GM19025 (cell line): ENCODE data around the gene CATSPERB.
"Not testable (repeated sequence)": the region's sequence is repeated elsewhere in the genome, so short reads cannot be mapped to it uniquely, and the experiment has no call there.

Experiments
- ATAC-seq: cut with Tn5 transposase; IDR thresholded peaks from one replicate; pipeline ENCODE4 v1.9.1; 2021; ENCODE audit warnings: mild to moderate bottlenecking, low read depth, moderate library complexity; ENCODE audit not compliant: unreplicated experiment

Gene CATSPERB

DNA sequence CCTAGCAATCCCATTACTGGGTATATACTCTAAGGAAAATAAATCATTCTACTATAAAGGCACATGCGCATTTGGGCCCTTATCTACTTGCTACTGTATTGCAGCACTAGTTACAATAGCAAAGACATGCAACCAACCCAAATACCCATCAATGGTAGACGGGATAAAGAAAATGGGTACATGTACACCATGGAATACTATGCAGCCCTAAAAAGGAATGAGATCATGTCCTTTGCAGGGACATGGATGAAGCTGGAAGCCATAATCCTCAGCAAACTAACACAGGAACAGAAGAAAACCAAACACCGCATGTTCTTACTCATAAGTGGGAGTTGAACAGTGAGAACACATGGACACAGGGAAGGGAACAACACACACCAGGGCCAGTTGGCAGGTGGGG, 54.2 kb downstream of the CATSPERB start:
- not testable (repeated sequence) for ATAC-seq

DNA sequence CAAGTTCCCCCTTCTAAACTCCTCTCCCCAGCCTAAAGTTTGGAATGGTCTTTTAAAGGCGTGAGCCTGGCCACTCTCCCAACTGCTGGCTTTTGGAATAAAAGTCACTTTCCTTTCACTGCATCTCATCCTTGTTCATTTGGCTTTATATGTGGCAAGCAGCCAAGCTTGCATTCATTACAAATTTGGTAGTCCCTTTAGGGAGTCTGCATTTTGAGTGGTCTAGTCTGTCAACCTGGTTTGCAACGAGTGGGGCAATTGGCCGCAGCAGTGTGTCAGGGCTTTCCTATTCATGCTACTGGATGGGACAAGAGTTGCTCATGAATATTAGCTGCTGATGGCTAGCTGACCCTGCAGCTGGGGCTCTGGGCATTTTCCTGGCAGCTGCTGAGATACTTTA, 57.0 kb downstream of the CATSPERB start:
- ATAC-seq = no peak

GRCh38 chr14:91669867-91670266, 62.0 kb downstream of the CATSPERB start:
- no peak for ATAC-seq

DNA sequence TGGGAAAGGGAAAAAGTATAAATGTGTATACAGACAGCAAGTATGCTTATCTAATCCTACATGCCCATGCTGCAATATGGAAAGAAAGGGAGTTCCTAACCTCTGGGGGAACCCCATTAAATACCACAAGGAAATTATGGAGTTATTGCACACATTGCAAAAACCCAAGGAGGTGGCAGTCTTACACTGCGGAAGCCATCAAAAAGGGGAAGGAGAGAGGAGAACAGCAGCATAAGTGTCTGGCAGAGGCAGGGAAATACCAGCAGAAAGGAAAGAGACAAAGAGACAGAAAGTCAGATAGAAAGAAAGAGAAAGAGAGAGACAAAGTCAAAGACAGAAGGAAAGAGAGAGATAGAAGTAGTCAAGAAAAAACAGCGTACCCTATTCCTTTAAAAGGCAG, 64.8 kb downstream of the CATSPERB start:
- ATAC-seq = not testable (repeated sequence)

DNA sequence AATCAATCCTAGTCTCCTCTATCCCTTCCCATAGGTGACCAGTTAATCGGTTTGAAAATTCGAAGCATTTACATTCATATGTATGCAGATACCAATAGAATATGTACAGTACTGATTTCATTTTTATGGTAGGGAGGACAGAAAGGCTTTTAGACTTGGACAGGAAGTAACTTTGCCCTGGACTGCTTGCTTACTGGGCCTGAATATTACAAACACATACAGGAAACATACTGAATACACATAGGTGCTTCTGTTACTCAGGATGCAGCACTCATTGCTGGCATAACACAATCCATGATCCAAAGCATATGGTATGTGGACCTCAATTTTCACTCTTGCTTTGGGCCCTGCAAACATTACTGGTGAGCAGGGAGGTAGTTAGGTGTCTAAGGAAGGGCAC, 71.1 kb downstream of the CATSPERB start:
- no peak for ATAC-seq

GRCh38 chr14:91654836-91655235, 77.0 kb downstream of the CATSPERB start:
- no peak for ATAC-seq

DNA sequence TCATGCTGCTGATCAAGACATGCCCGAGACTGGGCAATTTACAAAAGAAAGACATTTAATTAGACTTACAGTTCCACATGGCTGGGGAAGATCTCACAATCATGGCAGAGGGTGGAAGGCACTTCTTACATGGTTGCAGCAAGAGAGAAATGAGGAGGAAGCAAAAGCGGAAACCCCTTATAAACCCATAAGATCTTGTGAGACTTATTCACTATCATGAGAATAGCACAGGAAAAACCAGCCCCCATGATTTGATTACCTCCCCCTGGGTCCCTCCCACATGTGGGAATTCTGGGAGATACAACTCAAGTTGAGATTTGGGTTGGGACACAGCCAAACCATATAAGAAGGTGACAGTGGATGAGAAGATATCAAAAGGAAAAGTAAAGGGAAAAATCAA, 78.4 kb downstream of the CATSPERB start:
- ATAC-seq = no peak

- ATAC-seq = no peak
Observed at GRCh38 chr14:91649930-91650329, 82.0 kb downstream of the CATSPERB start.

GRCh38 chr14:91647856-91648255, 84.0 kb downstream of the CATSPERB start:
- ATAC-seq = no peak

- ATAC-seq = no peak
Observed at GRCh38 chr14:91636604-91637003, 95.3 kb downstream of the CATSPERB start.

DNA sequence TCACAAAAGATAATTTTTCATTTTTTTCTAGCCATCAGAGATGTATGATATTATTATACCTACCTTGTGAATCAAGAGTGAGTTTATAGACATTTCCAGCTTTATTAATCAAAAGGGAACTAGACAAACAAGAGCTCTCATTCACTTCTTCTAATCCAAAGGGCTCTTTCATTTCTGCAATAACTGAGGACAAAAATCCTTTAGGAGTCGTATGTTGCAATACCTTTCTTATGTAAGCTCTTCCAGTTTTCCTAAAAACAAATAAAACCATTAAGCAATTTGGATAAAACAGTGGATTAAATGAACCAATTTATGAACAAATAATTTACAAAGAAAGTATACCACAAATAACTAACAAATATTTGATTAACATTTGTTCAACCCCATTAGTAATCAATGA, 107.1 kb downstream of the CATSPERB start:
- ATAC-seq = no peak

GRCh38 chr14:91614187-91614586, 117.7 kb downstream of the CATSPERB start:
- no peak for ATAC-seq

GRCh38 chr14:91613459-91614112, 118.3 kb downstream of the CATSPERB start:
- ATAC-seq = no peak

DNA sequence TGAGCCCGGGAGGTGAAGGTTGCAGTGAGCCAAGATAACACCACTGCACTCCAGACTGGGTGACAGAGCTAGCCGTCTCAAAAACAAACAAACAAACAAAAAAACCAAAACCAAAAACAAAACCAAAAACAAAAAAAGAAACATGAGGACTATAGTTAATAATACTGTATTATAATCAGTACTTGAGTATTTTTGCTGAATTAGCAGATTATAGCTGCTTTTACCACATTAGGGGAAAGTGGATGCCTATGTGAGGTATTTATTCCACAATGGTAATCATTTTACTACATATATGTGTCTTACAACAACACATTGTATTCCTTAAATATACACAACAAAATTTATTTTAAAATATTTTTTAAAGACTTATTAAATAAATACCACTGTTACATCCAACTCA, 120.4 kb downstream of the CATSPERB start:
- ATAC-seq = no peak

DNA sequence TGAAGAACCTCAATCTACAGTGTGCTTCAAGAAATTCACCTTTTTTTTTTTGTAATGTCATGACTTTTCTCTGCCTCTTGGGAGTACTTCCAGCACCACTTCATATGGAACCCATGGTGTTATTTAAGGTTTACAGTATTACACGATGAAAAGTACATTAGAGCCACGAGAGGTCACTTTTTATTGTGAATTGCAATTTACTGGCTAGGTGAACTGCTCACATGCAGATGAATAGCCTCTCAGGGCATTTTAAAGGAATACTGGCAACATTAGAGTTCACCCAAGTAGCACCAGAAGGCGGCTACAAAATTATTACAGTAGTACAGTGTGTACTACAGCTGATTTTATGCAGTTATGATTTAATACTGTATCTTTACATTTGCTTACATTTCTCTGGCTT, 122.7 kb downstream of the CATSPERB start:
- no peak for ATAC-seq

DNA sequence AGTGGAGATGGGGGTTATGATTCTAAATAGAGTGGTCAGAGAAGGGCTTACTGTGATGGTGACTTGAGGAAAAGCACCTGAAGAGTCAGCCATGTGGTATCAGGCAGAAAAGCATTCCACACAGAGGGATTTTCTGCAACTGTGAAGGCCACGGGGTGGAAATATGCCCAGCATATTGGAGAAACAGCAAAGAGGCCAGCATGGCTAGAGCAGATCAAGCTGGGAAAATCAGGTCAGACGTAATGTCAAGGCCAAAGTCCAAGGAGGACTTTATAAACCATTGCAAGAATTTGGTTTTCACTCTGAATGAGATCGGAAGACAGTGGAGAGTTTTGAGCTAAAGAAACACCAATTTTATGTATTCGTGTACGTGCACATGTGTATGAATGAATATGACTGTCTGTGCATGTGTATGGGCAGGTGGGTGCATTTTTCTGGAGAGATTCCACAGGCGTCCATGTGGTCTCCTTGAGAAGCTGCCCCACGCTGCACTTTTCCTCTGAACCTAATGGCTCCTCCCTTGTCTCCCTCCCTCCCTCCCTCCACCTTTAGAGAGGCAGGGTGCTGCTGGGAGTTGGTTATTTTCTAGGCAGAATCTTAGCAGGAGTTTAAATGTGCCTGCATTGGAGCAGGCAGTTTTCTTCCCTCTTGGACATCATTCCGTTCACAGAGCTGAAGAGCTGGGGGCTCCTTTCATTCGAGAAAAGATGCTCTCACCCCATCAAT, 124.4 kb downstream of the CATSPERB start:
- no peak for ATAC-seq

DNA sequence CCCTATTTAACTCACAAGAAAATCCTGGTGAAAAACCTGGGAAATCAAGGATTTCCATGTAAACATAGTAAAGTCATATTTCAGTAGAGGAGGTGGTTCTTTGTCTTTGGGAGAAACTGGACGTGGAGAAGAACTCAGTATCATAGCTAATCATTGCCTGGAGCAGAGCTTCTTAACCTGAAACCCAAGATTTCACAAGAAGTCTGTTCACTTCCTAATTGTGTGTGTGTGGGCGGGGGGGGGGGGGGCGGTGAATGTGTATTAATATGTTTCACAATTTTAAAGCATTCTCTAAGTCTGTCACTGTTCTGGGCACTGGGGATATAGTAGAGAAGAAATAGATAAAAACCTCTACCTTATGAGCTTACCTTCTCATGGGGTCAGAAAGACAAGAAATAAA, 125.0 kb downstream of the CATSPERB start:
- ATAC-seq = no peak

DNA sequence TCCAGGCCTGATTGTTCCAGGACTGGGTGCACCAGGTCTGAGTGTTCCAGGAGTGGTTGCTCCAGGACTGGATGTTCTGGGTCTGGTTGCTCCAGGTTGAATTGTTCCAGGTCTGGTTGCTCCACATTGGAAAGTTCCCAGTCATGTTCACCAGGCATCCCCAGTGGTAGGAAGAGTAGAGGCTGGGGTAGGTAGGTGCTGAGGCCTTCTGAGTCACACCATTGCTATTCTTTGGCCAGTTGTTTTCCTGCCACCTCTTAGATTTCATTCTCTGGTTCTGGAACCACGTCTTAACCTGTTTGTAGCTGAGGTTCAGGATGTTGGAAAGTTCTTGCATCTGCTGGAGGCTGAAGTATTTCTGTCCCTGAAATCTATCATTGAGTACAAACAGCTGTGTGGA, 127.3 kb downstream of the CATSPERB start:
- not testable (repeated sequence) for ATAC-seq

DNA sequence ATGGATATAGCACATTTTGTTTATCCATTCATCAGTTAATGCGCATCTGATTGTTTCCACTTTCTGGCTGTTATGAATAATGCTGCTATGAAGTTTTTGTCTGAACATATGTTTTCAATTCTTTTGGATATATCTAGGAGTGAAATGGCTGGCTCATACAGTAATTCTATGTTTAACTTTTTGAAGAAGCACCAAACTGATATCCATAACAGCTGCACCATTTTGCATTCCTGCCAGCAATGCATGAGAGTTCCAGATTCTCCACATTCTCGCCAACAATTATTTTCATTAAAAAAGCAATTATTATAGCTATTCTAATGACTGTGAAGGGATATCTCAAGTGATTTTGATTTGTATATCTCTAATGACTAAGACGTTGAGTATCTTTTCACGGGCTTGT, 131.9 kb downstream of the CATSPERB start:
- no peak for ATAC-seq

DNA sequence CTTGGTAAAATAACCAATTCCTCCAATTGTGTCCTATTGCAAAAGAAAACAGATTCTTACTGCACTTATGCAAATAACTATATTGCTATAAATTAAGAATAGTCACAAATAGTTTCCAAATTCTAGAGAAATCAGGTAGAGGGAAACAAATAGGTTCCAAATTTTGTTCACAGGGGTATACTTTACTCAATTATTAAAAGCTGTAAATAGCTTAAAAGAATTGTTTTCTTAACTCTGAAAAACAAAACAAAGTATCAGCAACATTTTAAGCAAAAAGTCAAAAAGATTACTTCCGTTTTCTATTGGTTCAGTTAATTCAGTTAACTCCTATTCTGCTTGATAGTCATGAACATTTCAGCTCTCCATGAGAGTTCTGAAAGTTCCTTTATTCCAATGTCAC, 136.2 kb downstream of the CATSPERB start:
- no peak for ATAC-seq

GRCh38 chr14:91593957-91594356, 137.9 kb downstream of the CATSPERB start:
- ATAC-seq = not testable (repeated sequence)

GRCh38 chr14:91586410-91586809, 145.5 kb downstream of the CATSPERB start:
- no peak for ATAC-seq
